ENCODE measurements around the gene KNSTRN. TPM values are rescaled to one million over a fixed set of nuclear protein-coding genes. Genes with fewer than 3 reads are reported as not detected.

The KNSTRN gene
- polyA plus RNA-seq, 12 donors, result 14.1 to 25.8 (median 19.8) TPM; not detected in 1

DNA sequence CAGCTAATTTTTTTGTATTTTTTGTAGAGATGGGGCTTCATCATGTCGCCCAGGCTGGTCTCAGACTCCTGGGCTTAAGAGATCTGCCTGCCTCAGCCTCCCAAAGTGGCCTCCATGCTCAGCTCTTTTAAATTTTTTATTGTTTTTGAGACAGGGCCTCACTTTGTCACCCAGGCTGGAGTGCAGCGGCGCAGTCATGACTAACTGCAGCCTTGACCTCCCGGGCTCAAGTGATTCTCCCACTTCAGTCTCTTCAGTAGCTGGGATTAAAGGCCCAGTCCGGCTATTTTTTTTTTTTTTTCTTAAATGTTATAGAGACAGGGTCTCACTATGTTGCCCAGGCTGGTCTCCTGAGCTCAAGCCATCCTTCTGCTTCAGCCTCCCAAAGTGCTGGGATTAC, 43.2 kb downstream of the KNSTRN start:
- DNase-seq, result no peak

GRCh38 chr15:40427188-40427587, 44.7 kb downstream of the KNSTRN start:
- no peak for DNase-seq

GRCh38 chr15:40428185-40428584, 45.7 kb downstream of the KNSTRN start:
- no peak for DNase-seq

GRCh38 chr15:40429068-40429710, 46.7 kb downstream of the KNSTRN start:
- DNase-seq, result no peak

GRCh38 chr15:40430271-40430805, 47.8 kb downstream of the KNSTRN start:
- no peak for DNase-seq

- DNase-seq, result no peak
Observed at GRCh38 chr15:40435023-40435709, 52.6 kb downstream of the KNSTRN start.

- DNase-seq, result no peak
Observed at GRCh38 chr15:40435710-40436089, 53.2 kb downstream of the KNSTRN start.

- DNase-seq, result no peak
Observed at GRCh38 chr15:40436116-40436891, 53.8 kb downstream of the KNSTRN start.

- no peak for DNase-seq
Observed at GRCh38 chr15:40436892-40437751, 54.6 kb downstream of the KNSTRN start.

- no peak for DNase-seq
Observed at GRCh38 chr15:40437752-40438687, 55.5 kb downstream of the KNSTRN start.

DNA sequence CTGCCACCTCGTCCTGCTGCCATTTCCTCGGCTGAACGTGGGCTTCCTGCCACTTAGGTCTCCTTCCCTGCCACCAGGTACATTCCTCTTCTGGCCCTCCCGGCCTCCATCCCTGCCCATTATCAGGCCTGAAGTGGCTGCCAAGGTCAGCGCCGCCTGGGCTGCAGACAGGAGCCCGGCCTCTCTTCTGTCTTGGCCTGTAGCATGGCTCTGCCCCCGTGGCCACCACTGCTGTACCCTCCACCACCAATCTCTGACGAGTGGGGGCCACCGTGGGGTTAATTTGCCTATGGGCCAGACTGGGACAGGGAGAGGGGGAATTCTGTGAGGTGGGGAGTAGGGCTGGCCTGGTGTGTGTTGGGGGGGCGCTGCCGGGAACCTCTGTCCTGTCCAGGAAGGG, 56.2 kb downstream of the KNSTRN start:
- no peak for DNase-seq

DNA sequence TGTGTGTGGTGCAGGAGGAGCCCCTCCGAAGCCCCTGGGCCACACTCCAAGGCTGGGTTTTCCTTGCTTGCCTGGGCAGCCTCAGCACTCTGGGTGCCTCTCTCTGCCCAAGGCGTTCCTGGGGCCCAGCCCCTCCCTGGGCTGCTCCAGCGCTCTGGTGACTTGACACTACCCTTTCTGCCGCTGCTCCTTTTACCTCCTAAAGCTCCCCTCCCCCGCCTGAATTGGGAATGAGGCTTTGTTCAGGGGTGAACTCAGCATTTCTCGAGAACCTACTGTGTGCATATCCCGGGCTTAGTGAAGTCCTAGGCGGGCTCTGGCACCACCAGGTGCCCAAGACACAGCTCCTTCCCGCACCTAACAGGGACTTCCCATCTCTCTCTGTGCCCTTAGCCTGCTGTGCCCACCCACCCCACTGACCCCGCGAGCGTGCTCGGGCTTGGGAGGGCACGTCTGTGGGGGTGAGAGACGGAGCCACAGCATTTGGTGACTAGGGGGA, 57.0 kb downstream of the KNSTRN start:
- no peak for DNase-seq

DNA sequence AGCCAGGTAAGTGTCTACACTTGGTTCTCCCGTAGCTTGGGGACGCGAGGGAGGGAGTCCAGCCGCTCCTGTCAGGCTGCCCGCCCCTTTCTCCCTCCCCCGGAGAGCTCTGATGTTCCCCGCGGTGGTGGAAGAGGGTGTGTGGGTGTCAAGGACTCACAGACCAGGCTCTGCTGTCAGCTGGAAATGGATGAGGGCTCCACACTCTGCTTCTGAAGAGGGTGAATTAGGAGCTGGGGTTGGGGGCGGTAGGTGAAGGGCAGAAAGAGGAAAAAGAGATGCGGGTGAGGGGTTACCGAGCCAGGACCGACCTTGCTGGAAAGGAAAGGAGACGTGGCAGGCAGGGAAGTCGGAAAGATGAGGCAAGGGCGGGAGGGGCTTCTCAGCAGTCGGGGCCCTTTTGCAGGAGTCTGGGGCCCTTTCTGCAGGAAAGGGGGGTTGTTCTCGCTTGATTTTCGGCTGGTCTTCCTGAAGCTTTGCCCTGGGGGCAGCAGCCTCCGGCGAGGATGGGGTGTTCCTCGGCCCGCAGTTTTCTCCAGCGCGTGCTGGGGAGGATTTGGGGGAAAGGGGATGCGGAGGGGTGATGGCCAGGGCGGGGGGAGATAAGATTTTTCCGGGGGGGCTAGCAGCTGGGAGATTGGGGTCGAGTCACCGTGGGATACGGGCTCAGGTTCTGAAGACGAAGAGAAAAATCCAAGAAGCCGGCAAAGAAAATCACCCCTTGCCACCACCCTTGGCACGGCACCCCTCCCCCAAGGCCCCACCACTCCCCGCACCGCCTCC, 57.6 kb downstream of the KNSTRN start:
- no peak for DNase-seq

DNA sequence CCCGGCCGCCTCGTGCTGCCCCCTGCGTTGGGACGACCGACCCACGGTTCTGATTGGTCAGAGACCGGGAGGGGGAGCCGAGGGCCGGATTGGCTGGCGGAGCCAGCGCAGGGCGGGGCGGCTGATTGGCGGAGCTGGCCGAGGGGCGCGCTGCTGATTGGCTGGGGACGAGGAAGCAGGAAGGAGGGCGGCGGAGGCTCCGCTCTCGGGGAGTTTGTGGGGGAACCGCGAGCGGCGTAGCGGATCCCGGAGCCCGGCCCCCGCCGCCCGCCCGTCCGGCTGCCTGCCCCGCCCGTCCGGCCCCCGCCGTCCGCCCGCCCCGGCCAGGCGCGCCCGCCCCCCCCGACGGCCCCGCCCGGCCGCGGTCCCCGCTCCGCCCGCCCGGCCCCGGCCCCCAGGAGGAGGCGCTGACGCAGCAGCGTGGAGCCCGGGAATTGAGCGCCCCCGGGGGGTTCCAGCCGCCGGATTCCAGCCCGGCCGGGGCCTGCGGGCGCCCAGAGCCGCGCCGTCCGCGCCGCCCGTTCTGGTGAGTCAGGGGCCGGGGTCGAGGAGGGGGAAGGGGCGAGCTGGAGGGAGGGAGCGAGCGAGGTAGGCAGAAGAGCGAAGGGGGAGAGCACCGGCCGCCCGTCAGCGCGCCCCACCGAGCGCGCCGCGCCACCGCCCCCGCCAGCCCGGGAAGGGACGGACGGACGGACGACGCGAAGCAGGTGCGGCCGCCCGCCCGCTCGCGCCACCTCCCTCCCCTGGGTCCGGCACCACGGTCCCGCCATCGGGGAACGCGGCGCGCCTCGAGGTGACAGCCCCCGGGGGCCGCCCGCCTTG, 58.4 kb downstream of the KNSTRN start, which contains the start of gene BAHD1:
BAHD1 (plus strand) TSS at position 211 of the 822 bp plus-strand sequence. CDS start 17,512 bp downstream, outside the sequence.
- DNase-seq, result peak; percentile 94

- DNase-seq, result no peak
Observed at GRCh38 chr15:40441565-40442531, 59.3 kb downstream of the KNSTRN start.

- DNase-seq, result no peak
Observed at GRCh38 chr15:40443255-40443654, 60.7 kb downstream of the KNSTRN start.

GRCh38 chr15:40443846-40444245, 61.3 kb downstream of the KNSTRN start:
- no peak for DNase-seq
